NCI-H2081 (cell line): ENCODE data around the gene RASSF3.
"Not testable (repeated sequence)": the region's sequence is repeated elsewhere in the genome, so short reads cannot be mapped to it uniquely, and the experiment has no call there.

Source experiments
- DNase-seq, 2 experiments: peaks; one replicate each; lab custom pipeline; 2025; lab: John Stamatoyannopoulos, UW

The RASSF3 gene

DNA sequence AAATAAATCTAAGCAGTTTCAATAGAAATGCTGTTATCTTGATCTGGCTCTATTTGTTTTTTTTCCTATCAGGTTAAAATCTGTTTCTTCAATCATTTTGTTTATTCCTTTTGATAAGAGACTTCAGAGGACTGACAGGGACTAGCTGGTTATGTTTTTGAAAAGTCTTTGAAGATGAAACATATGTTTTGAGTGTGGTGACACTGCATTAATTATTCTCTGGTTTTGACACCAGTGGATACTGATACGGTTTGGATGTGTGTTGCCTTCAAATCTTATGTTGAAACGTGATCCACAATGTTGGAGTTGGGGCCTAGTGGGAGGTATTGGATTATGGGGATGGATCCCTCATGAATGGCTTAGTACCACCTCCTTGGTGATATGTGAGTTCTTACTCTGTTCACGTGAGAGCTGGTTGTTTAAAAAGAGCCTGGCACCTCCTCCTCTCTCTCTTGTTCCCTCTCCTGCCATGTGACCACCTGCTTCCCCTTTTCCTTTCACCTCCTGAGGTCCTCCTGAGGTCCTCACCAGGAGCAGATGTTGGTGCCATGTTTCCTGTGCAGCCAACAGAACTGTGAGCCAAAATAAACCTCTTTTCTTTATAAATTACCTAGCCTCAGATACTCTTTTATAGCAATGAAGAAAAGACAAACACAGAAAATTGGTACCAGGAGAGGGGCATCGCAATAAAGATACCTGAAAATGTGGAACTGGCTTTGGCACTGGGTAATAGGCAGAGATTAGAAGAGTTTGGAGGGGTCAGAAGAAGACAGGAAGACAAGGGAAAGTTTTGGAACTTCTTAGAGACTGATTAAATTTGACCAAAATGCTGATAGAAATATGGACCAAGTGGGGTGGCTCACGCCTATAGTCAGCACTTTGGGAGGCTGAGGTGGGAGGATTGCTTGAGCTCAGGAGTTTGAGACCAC, 23.0 kb downstream of the RASSF3 start:
- peak; percentile 23 to 75 for DNase-seq

DNA sequence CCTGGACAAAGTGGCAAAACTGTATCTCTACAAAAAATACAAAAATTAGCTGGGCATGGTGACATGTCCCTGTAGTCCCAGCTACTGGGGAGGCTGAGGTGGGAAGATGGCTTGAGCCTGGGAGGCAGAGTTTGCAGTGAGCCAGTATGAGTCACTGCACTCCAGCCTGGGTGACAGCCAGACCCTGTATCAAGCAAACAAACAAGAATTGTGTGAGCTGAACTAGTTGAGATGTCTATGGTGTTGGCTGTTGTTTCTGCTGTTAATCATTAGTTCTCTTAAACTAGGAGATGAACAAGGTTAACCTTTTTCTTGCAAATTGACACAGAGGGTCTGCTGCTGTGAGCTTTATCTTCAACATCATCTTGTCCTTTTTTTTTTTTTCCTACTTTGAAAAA, 23.6 kb downstream of the RASSF3 start:
- peak in 1 of 2 experiments; percentile 12 for DNase-seq

DNA sequence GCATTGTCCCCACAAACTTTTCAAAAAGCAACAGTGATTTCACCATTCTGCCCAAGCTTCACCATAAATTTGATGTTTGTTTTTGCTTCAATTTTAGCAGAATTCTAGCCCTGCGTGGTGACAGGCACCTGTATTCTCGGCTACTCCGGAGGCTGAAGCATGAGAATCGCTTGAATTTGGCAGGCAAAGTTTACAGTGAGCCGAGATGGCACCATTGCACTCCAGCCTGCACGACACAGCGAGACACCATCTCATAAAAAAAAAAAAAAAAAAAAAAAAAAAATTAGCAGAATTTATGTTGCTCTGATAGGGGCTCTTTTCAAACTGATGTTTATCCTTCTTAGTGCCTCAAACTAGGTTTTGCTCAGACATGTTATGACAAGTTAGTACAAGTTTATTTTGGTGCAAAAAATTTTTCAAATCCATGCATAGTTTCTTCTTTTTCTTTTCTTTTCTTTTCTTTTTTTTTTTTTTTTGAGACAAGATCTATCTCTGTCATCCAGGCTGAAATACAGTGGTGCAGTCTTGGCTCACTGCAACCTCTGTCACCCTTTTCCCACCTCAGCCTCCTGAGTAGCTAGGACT, 24.3 kb downstream of the RASSF3 start:
- no peak for DNase-seq

DNA sequence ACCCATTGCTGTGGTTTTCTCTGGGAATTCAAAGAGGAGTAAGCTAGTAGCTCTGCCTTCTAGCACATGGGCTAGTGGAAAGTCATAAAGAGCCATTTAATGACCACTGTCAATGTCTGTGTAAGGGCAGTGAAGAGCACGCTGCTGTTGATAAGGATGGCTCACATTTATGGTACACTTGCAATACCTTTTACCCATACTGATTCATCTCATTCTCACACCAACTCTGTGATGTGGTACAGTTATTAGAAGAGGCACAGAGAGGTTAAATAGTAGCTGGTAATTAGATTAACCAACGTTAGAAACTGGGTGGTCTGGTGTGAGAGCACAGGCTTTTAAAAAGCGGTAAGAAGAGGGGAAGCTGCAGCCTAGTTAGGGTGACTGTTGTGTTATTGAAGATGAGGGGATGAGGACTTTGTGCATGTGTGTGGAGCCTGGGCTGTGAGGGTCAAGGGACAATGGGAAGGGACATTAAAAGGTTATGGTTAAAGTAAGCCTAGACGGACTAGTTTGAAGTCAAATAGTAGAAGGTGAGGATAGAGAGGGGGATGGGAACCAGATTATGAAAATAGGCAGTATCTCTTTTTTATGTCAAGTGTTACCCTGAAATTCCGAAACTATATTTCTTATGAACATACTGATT, 25.2 kb downstream of the RASSF3 start:
- DNase-seq: no peak

DNA sequence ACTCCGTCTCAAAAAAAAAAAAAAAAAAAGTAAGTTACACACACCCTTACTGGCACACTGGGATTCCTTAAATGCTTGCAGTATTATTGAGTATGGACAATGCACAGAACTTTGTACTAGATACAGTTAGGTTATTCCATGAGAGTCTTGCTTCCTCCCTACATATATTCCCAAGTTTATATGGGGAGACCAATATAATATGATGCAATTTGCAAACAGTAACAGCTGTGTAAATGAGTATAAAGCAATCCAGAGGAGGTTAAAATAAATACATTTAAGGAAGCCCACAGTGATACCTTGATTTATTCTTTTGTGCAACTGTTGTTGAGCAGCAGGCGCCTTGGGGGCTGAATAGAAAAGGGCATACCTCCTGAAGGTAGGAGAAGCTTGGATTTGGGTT, 26.6 kb downstream of the RASSF3 start:
- DNase-seq: peak in 1 of 2 experiments; percentile 55

DNA sequence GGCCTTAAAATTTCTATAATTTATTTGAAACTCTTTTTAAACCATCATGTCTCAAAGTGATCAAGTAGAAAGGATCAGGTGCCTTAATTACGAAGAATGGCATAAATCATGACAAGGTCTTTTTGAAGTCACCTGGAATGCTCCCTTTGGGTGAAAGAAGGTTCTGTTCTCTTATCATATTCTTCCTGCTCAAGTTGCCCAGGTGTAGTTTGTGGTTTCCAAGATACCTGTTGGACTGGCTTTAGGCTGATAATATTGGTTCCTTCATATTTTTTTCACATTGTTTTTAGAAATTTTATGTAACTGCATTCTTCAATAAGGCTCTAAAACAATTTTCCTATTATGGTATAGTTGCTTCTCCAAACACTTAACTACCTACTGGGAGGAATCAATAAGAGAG, 29.2 kb downstream of the RASSF3 start:
- DNase-seq: no peak

DNA sequence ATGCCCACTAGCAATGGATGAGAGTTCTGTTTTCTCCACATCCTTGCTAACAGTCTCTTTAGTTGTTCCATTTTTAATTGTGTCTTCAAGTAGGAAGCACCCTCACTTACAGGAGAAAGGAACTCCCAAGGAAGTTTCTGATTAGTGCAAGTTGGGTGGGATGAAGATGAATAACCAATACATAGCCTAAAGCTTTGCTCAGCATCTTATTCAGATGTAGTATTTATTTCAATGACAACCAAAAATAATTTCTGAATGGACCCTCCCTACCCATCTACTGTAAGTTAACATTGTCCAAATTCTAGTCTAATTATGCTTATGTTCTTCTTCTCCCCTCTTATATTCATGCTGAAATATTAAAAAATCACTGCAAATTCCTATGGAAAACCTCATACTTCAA, 36.0 kb downstream of the RASSF3 start:
- DNase-seq: no peak

DNA sequence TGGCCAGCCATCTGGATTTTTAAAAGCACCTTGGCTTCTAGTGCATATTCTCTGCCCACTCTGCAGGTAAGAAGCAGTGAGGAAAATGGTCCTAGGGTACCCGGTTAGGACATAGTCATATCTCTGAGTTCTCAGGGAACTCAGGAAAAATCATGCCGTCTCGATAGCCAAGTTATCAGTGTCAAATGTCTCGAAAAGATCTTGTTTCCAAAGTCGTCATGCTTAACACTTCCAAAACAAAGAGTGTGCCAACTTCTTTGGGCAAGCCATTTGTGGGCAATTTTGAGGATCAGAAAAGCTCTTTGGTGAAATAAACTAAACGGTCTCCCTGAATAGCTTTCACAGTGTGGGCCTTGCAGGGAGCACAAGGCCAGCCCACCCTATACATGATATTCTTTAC, 39.2 kb downstream of the RASSF3 start:
- DNase-seq: no peak

DNA sequence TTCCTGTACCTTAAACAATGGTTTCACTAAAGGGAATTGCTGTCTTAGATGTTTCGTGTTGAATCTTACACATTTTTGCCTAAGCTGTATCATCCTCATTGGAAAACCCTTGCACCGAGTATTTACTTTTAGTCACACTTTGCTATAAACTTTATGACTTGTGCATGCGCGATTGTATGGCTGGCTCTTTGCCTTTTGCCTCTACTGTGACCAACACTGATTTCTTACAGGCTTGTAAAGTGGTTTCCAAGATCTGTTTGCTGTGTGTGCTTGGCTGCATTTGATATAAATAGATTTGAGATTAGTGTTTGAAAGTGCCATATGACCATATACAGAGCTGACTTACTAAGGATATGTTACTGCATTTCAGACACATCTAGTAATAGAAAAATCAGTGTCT, 40.5 kb downstream of the RASSF3 start:
- DNase-seq: no peak

DNA sequence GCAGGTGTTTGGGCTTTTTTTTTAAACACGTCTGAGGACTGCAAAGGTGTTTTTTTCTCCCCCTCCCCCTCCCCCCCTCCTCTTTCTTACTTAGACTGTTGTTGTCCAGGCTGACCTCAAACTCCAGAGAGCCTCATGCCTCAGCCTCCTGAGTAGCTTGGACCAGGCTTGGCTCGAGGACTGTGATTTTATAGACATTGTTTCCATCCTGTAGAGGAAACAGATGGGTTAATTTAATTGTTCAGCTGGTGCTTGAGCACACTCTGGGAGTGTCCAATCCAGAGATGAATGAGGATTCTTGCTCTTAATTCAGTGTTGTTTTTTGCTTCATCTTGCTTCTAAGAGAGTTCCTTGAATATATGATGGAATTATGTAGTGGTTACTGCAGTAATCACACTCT, 42.1 kb downstream of the RASSF3 start:
- DNase-seq: peak in 1 of 2 experiments; percentile 30

DNA sequence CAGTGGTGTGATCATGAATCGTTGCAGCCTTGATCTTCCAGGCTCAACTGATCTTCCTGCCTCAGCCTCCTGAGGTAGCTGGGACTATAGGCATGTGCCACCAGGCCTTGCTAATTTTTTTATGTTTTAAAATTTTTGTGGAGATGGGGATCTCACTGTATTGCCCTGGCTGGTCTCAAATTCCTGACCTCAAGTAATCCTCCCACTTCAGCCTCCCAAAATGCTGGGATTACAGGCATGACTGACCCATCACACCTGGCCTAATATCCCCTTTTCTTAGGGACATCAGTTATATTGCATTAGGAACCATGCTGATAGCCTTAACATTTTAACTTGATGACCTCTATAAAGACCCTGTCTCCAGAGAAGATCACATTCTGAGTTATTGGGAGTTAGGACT, 42.8 kb downstream of the RASSF3 start:
- DNase-seq: no peak

DNA sequence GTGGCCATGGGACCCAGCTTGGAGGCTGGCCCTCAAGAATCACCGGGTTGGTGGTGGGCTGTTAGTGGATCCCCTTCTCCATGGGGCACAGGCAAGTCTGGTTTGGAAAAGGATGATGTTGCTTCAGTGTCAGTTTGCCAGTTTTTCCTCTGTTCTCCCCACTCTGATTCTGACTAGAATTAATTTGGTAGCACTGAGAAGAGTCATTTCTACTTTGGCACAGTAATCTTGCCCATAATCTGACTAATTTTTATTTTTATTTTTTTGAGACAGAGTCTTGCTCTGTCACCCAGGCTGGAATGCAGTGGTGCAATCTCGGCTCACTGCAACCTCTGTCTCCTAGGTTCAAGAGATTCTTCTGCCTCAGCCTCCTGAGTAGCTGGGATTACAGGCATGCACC, 43.6 kb downstream of the RASSF3 start:
- not testable (repeated sequence) for DNase-seq

DNA sequence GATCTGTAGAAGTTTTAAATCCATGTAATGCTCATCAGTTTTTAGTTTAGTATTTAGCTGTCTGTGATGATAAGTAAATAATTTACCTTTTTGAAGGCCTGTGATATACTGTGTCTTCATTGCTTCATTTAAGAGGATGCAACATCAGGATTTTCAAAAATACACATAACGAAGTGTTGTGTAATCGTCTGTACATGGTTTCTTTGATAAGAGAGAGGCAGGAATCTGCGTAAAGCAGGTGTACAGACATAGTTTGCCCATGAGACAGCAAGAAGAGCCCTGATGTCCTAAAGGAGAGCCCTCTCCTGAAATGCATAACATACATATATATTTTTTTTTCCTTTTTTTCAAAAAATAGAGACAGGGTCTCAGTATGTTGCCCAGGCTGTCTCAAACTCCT, 44.8 kb downstream of the RASSF3 start:
- DNase-seq: no peak

DNA sequence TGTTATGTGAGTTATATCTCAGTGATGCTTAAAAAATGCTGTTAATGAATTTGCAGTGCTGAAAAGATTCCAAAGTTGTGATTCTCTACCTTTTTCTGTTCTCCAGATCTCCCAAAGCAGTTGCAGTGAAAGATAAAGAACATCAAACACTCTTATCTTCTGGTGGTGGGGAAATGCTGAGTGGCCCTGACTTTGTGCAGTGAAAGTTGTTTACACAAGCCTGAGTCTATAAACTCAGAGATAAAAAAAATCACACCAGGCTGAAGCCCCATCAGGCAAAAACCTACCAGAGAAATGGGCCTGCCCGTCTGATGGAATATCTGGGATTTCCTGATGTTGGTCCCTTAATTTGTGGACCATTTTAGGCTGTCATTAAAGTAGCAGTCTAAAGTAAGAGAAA, 46.1 kb downstream of the RASSF3 start:
- DNase-seq: no peak

DNA sequence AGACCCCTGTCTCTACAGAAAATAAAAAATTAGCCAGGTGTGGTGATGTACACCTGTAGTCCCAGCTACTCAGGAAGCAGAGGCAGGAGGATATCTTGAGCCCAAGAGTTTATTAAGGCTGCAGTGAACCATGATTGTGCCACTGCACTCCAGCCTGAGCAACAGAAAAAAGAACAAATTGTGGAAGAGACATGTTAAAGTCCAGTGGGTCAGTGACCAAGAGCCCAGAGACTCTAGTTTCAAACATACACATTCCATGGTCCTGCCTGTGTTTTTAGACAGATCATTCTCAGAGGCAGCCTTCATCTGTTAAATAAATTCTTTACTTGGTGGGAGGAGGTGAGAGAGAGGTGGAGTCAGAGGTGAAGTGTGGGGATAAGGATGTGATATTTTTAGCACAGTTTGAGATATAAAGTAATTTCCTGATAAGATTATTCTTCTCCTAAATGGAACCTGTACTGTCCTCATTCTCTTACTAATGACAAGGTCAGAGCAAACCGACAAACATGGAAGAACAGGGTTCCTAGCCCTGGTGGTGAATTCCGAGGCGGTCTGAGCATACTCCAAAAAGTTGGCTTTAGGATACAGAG, 48.7 kb downstream of the RASSF3 start:
- DNase-seq: no peak

DNA sequence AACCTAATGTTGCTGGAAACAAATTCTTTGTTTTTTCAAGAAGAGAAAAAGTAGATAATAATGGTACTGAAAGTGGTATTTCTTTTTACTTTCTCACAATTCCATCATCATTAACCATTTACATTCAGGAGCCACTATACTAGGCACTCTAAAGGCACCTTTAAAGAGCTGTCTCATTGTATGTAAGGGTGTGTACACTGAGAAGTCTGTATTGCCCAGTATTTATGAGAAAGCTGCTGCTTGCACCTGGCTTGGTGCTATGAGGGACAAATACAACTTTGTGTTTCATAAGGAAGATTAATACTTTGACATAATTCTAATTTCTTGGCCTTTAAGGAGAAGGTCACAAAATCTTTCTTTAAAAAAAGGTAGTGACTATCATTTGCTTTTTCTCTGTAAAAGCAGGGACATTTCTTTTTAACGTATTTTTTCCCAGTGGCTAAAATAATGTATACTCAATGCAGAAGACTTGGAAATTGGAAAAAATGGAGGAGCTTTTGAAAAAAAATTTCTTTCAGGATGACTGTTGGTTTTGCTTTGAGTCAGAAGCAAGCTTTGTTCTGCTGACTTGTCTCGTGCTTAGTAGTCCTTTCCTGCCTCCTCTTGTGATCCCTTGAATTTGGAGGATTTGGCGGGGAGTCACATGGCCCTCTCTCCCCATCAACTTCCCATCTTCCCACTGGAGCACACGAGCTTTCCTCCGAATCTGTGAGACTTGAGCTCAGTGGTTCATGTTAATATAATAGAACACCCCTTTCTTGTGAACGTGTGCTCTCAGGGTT, 50.1 kb downstream of the RASSF3 start:
- DNase-seq: no peak

DNA sequence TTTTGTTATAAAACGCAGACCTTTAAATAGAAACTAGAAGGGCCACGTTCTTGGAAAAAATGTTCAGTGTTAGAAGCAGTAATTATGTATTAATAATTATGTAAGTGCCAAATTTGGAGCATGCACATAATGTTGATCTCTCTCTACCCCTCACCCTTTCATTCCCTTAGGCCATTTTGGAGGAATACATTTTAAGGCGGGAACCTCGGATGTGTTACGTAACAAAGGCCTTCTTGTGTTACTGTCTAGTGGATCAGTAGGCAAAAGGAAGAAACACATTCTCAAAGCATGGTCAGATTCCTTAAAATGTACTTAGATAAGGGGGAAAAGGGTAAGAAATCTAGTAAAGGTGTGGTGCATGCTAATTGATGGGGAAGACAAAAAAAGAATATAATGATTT, 52.7 kb downstream of the RASSF3 start:
- DNase-seq: no peak

DNA sequence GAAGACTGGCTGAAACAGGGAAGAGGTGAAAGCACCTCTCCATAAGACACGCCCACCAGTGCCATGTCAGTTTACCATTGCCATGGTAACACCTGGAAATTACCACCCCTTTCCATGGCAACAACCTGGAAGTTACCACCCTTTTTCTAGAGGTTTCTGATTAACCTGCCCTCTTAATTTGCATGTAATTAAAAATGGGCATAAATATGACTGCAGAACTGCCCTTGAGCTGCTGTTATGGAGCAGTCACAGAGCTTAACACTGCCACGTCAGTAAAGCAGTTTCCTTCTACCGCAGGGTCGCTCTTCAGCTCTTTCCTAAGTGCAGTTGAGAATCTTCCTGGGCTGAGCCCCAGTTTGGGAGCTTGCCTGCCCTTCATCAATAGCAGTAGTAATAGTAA, 55.2 kb downstream of the RASSF3 start:
- DNase-seq: no peak

DNA sequence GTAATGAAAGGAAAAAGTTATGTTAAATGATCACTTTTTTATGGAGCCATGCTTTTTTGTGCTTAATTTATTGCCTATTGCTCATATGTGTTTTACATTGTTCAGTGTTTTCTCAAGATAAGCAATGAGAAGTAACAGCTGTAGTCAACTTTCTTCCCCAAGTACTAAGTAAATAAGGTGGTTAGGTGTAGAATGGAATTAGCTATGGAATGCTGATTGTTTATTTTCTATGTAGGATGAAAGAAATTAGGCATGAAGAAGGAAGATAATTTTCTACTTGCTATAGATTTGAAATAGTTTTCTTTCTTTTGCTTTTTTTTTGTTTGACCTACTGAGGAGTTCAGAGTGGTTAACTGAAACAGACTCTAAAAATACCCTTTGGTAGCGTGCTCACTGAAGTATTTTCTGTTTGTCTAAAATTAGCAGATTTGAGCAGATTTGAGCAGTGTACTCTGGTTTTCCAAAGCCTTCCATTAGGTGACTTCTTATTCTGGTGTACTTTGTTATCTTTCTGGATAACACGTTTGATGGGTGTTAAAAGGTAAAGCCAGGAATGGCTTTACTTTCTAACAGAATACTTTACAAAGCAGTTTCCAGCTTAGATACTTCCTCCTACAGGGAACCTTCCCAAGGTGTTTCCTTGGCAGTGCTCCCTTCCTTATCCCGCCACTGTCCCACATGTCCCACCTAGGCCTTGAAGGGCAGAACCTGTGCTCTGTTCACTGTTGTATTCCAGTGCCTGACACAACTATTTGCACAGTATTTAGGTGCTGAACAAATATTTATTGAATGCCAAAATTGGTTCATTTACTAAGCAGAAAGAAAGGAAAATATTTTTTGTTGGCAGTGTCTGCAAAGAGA, 56.0 kb downstream of the RASSF3 start:
- DNase-seq: peak in 1 of 2 experiments; percentile 32

DNA sequence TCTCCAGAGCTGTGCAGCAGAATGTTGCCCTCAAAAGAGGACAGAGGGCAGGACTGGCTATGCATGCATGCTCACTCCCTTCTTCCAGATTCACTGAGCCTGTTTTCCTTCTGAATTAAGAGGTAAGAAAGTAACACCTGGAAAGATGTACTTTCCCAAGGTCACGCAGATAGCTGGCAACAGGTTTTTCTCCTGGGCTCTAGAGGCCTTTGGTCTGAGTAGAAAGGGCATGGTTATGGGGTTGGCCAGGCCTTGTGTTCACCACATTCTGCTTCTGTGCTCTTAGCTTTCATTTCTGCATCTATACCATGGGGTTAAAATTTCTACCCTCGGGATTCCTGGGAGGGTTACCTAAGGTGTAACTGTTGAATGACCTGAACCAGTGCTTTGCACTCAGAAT, 57.5 kb downstream of the RASSF3 start:
- DNase-seq: no peak

DNA sequence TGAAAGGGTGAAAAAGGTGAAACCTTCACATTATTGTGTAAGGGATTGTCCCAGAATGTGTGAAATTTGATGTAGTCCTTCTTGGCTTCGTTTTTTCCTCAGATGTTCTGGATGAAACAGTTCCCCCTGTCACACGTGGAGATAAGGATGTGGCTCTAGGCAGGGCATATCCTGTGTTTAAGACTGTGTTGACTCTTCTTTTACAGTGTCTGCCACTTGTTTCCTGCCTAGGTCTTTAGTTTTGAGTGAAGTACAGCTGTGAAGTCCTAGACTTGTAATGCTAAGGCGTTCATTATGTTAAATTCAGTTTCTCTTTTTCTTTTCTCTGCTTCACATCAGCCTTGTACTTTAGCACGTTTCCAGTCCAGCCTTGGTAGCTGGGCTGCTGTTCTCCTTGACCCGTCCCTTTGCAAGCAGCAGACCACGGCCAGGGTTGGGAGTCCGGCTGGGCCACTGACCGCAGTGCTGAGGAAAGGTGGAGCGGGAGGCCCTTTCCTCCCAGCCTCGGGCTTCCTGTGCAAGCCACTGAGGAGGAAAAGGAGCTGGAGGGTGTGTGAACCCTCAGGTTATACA, 59.1 kb downstream of the RASSF3 start:
- DNase-seq: peak in 1 of 2 experiments; percentile 25
